Measurements from ENCODE around the gene REPS2. TPM values are rescaled to one million over a fixed set of nuclear protein-coding genes. Genes with fewer than 3 reads are reported as not detected.

The REPS2 gene
- total RNA-seq, 1 experiment from 2014 or later = 3.7 TPM

DNA sequence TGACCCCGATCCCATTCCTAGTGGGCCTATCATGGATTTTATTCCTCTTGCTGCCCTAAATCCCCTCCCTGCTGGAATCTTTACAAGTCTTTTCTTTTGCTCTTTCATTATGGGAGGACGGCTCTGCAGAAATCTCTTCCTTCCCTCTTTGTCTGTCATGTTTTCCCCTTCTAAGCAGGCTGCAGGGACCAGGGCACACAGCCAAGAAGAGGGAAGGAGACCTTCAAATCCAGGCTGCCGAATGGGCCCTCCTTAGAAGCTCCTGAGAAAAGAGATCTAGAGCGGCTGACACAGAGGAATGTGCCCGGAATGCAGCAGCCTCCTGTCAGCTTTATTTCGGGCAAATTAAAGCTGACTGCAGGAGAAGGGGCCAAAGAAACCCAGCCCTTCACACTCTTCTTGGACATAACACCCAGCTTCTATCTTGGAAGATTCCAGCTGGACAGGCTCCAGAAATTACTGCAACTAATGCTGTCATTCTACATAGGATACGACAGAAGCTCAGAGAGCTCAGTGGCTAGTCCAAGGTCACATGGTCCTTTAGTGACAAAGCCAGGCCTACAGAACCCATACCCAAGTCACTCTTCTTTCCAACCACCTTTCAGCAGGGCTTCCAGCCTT, 240.8 kb downstream of the REPS2 start:
- no peak overlapping the region for H2BK120ac ChIP-seq (ENCODE audit: low read depth, low read length, poor library complexity, severe bottlenecking)
- no peak overlapping the region for H2BK15ac ChIP-seq (ENCODE audit: low read depth, low read length)
- H4K91ac ChIP-seq (ENCODE audit: insufficient read length, low read depth, low read length) = no peak overlapping the region
- no peaks in the 10 kb centered on the region for H3K79me2 ChIP-seq (ENCODE audit: insufficient read depth, low read length)
- H4K8ac ChIP-seq (replicated peaks; ENCODE audit: insufficient read length, low read depth, low read length) = no peak overlapping the region
- Mint-ChIP-seq H3K4me1 (peaks cover 15 to 21% of the 10 kb centered on the region in 2 experiments), H3K27ac (no peak overlapping the region), H3K36me3 (ENCODE audit: insufficient read depth in 1 of 3, low read depth in 3 of 3) (peaks cover 0 to 9% (median 2%) of the 10 kb centered on the region in 3 experiments; a peak in 4 of 7 replicates), H3K27me3 (ENCODE audit: low read depth) (no peaks in the 10 kb centered on the region; the same call in 1 of the 2 replicates), H3K9me3 (peaks cover 8 to 10% of the 10 kb centered on the region in 2 experiments), H3K4me3 (no peak overlapping the region)
- no peak overlapping the region for H3T11ph ChIP-seq (ENCODE audit: low read length)
- no peak overlapping the region for H3K27ac ChIP-seq (ENCODE audit: insufficient read length, low read depth, low read length)
- H3K4me2 ChIP-seq (ENCODE audit: insufficient read depth, insufficient read length, low read length) = no peak overlapping the region
- H2AFZ ChIP-seq (ENCODE audit: low read length) = peak overlapping the region; percentile 87
- H3K27me3 ChIP-seq (ENCODE audit: insufficient read depth, low read length) = no peaks in the 10 kb centered on the region
- H2AK5ac ChIP-seq (ENCODE audit: insufficient read length, low read length) = no peak overlapping the region
- peaks cover 4% of the 10 kb centered on the region for H3K9me3 ChIP-seq (ENCODE audit: control insufficient read depth, low read depth, low read length)
- H4K20me1 ChIP-seq (ENCODE audit: control insufficient read depth, insufficient read depth, insufficient read length) = no peaks in the 10 kb centered on the region
- no peak overlapping the region for H2BK20ac ChIP-seq (ENCODE audit: low read depth, low read length, poor library complexity, severe bottlenecking)
- DNase-seq = no peak
- no peaks in the 10 kb centered on the region for H3K79me1 ChIP-seq (ENCODE audit: insufficient read depth, low read depth, low read length, poor library complexity, severe bottlenecking)
- H3K56ac ChIP-seq (ENCODE audit: insufficient read length, low read depth, low read length) = no peak overlapping the region
- no peak overlapping the region for H2BK12ac ChIP-seq (ENCODE audit: insufficient read length, low read depth, low read length)
- no peaks in the 10 kb centered on the region for H3K4me1 ChIP-seq (ENCODE audit: insufficient read depth, low read length)
- H3K23ac ChIP-seq (ENCODE audit: insufficient read length, low read depth, low read length) = no peak overlapping the region
- H3K9ac ChIP-seq (ENCODE audit: extremely low read depth, insufficient read length, low read length) = no peak overlapping the region
- no peak overlapping the region for H3K14ac ChIP-seq (ENCODE audit: insufficient read depth, low read length)
- no peak overlapping the region for H3K4ac ChIP-seq (ENCODE audit: low read depth, low read length)
- no peak overlapping the region for H2BK5ac ChIP-seq (ENCODE audit: insufficient read length, low read length)
- TF ChIP-seq, protein P1, sequence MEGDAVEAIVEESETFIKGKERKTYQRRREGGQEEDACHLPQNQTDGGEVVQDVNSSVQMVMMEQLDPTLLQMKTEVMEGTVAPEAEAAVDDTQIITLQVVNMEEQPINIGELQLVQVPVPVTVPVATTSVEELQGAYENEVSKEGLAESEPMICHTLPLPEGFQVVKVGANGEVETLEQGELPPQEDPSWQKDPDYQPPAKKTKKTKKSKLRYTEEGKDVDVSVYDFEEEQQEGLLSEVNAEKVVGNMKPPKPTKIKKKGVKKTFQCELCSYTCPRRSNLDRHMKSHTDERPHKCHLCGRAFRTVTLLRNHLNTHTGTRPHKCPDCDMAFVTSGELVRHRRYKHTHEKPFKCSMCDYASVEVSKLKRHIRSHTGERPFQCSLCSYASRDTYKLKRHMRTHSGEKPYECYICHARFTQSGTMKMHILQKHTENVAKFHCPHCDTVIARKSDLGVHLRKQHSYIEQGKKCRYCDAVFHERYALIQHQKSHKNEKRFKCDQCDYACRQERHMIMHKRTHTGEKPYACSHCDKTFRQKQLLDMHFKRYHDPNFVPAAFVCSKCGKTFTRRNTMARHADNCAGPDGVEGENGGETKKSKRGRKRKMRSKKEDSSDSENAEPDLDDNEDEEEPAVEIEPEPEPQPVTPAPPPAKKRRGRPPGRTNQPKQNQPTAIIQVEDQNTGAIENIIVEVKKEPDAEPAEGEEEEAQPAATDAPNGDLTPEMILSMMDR (conservative IDR thresholded peaks at IDR 0.05) = no peak
- no peak overlapping the region for H3K18ac ChIP-seq (ENCODE audit: insufficient read length, low read depth, low read length)
- H4K5ac ChIP-seq (ENCODE audit: insufficient read length, low read depth, low read length) = no peak overlapping the region
- no CpG with 5 or more reads among the region's 7 CpGs for WGBS (ENCODE audit: extremely low coverage, insufficient read length, low lambda C conversion rate)
- no peaks in the 10 kb centered on the region for H3K23me2 ChIP-seq (ENCODE audit: insufficient read length, low read depth, low read length, poor library complexity, severe bottlenecking)
